SKM-1 (cell line): ENCODE measurements around the gene WDR59.
"Not testable (repeated sequence)": the region's sequence is repeated elsewhere in the genome, so short reads cannot be mapped to it uniquely, and the experiment has no call there.

ENCODE experiments used
- DNase-seq: peaks from one replicate; lab custom pipeline; 2025; ENCODE audit not compliant: unreplicated experiment; lab: John Stamatoyannopoulos, UW

WDR59 gene

GRCh38 chr16:75012380-75013081 lies 27.6 kb upstream of the WDR59 start:
- DNase-seq = no peak

- no peak for DNase-seq
Observed at GRCh38 chr16:75011634-75012307, 26.8 kb upstream of the WDR59 start.

GRCh38 chr16:75010427-75010826 lies 25.5 kb upstream of the WDR59 start:
- DNase-seq = no peak

- no peak for DNase-seq
Observed at GRCh38 chr16:75007443-75007842, 22.5 kb upstream of the WDR59 start.

DNA sequence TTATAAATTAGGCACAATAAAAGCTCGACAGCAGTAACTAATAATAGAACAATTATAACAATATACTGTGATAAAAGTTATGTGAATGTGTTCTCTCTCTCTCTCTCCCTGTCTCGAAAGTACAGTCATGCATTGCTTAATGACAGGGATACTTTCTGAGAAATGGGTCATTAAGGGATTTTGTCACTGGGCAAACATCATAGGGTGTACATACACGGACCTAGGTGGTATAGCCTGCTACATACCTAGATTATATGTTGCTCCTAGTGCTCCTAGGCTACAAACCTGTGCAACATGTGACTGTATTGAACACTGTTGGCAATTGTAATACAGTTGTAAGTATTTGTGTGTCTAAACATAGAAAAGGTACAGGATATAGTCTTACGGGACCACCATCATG lies 20.8 kb upstream of the WDR59 start:
- no peak for DNase-seq

GRCh38 chr16:75004460-75004859 lies 19.5 kb upstream of the WDR59 start:
- DNase-seq = no peak

GRCh38 chr16:75003931-75004330 lies 19.0 kb upstream of the WDR59 start:
- DNase-seq = no peak

DNA sequence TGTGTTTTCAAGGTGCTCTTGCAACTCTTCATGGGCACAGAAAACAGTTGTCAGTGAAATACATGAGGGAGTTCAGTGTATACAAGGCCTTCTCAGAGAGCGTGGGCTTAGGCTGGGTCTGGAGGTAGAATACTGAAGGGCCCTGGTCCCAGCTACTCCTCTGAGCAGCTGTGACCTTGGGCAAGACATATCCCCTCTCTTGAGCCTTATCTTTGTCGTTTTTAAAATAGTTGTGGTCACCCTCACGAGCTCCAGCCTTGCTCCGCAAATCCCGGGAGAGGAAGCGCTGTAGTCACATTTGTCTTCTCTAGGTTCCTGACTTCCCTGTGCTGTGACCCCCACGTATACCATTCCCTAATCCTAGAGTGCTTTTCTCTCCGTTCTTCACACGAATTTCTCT lies 17.6 kb upstream of the WDR59 start:
- no peak for DNase-seq

GRCh38 chr16:75000481-75001081 lies 15.7 kb upstream of the WDR59 start:
- no peak for DNase-seq

DNA sequence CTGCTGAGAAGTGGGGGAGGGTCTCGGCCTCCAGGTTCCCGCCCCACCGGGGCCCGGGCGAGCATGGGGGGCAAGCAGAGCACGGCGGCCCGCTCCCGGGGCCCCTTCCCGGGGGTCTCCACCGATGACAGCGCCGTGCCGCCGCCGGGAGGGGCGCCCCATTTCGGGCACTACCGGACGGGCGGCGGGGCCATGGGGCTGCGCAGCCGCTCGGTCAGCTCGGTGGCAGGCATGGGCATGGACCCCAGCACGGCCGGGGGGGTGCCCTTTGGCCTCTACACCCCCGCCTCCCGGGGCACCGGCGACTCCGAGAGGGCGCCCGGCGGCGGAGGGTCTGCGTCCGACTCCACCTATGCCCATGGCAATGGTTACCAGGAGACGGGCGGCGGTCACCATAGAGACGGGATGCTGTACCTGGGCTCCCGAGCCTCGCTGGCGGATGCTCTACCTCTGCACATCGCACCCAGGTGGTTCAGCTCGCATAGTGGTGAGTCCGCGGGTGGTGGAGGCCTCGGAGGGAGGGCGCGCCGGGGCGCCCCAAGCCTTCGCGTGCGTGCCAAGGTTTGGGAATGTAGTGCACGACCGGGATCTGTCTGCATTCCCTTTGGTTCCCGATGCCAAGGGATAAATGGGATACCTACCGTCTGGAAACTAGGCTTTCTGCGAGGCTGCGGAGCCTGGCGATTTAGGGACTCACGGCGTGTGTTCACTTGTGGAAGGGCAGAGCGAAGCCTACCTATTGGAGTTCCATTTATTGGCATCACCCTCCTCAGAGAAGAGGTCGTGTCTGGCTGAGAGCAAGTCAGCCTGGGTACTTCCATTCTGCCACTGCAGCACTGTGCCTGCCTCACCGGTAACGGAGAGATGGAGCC lies 14.9 kb upstream of the WDR59 start:
- no peak for DNase-seq

DNA sequence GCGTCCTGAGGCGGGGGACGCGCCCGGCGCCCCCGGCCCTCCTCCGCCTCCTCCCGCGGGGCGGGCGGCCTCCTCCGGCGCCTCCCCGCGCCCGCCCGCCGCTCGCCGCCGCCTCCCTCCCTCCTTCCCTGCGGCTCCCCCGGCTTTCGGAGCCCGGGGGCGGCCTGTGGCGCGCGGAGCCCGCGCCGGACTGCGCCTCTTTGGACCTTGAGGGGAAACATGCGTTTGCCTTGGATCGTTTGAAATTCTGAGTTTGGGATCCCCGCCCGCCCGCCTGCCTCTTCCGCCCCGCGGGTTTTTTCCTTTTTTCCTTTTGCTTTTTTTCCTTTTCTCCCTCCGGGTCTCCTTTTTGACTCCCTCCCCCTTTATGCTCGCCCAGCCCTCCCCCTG lies 14.3 kb upstream of the WDR59 start:
- no peak for DNase-seq

DNA sequence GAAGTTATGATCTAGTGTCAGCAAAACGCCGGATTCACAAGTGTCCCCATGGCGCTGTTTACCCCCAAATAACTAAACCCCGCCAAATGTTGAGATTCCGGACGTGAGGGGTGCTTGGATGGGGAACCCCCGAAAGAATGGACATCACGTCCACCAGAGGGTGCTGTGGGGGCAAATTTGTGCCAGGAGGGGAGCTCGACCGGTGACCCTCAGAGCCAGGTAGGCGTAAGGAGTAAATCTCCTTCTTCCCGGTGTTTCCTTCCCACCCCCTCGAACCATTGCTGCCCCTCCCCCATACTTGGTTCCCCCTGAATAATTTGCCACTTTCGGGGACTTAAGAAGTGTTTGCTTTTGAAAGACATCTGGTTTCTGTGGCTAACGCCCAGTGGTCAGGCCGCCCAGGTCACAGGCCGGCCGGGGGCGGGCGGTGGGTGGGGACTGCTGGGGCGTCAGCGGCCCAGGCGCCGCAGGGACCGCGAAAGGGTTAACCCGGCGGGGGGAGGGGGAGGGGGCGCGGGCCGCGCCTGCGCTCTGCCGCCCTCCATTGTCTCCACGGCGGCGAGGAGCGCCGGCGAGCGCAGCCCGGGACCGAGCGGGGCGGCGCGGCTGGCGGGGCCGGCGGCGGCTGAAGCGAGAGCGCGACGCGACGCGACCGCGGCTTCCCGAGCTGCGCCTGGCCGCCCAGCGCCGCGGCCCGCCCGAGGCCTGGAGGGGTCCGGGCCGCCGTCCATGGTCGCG lies 13.7 kb upstream of the WDR59 start, which contains the start of gene ZNRF1:
TSS of gene ZNRF1 (plus strand) at position 544 of the 738 bp plus-strand sequence. CDS start 648 bp downstream, outside the sequence.
- DNase-seq = peak; percentile 48

DNA sequence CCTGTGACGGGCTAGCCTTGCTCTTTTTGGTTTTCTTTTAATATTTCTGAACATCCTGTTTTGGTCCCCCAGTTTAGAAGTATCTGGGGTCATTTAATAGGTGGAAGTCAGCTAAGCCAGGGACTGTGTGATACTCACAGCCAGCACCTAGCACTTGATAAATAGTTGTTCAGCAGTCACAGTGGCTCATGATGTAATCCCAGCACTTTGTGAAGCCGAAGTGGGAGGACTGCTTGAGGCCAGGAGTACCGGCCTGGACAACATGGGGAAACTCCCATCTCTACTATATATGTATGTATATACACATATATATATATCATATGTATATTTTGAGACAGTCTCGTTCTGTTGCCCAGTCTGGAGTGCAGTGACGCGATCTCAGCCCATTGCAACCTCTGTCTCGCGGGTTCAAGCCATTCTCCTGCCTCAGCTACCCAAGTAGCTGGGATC lies 12.1 kb upstream of the WDR59 start:
- no peak for DNase-seq

- DNase-seq = no peak
Observed at GRCh38 chr16:74995986-74996385, 11.1 kb upstream of the WDR59 start.

- DNase-seq = no peak
Observed at GRCh38 chr16:74991593-74992403, 6.9 kb upstream of the WDR59 start.

GRCh38 chr16:74991268-74991592 lies 6.3 kb upstream of the WDR59 start:
- no peak for DNase-seq

DNA sequence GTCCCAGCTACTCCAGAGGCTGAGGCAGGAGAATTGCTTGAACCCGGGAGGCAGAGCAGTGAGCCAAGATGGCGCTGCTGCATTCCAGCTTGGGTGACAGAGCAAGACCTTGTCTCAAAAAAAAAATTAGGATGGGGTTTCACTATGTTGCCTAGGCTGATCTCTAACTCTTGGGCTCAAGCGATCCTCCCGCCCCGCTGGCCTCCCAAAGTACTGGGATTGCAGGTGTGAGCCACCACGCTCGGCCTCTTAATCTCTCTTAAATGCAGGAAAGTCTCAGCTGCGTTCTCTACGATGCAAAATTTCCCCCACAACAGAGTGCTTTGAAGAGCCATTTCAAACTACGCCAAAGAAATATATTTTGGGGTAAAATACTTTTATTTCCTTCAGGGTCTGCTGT lies 5.9 kb upstream of the WDR59 start:
- DNase-seq = no peak

- not testable (repeated sequence) for DNase-seq
Observed at GRCh38 chr16:74989864-74990263, 4.9 kb upstream of the WDR59 start.

GRCh38 chr16:74987027-74987681 lies 2.2 kb upstream of the WDR59 start:
- no peak for DNase-seq
